ENCODE results near the gene TMUB2.

Gene TMUB2

DNA sequence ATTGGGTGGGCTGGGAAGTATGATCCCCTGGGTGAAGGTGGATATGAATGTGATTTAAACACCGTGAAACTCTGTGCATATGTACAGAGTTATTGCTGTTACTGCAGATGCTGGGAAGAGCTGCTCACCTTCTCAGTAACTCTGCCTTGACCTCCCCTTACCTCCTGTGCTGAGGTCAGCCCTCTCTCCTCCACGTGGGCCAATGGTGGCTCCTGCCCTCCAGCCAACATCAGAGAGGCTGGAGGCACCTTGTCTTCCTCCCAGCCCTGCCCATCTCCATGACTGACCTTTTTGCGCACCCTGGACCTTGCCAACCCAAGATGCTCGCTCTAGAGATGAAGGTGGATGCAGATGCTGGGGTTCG, 16.7 kb upstream of the TMUB2 start:
- TF ChIP-seq, protein P1, sequence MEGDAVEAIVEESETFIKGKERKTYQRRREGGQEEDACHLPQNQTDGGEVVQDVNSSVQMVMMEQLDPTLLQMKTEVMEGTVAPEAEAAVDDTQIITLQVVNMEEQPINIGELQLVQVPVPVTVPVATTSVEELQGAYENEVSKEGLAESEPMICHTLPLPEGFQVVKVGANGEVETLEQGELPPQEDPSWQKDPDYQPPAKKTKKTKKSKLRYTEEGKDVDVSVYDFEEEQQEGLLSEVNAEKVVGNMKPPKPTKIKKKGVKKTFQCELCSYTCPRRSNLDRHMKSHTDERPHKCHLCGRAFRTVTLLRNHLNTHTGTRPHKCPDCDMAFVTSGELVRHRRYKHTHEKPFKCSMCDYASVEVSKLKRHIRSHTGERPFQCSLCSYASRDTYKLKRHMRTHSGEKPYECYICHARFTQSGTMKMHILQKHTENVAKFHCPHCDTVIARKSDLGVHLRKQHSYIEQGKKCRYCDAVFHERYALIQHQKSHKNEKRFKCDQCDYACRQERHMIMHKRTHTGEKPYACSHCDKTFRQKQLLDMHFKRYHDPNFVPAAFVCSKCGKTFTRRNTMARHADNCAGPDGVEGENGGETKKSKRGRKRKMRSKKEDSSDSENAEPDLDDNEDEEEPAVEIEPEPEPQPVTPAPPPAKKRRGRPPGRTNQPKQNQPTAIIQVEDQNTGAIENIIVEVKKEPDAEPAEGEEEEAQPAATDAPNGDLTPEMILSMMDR (conservative IDR thresholded peaks at IDR 0.05; ENCODE audit: low read depth, low read length): no peak
- no peak for DNase-seq (ENCODE audit: low read depth)
- H3K4me3 ChIP-seq (ENCODE audit: low read depth, low read length): no peak overlapping the region

DNA sequence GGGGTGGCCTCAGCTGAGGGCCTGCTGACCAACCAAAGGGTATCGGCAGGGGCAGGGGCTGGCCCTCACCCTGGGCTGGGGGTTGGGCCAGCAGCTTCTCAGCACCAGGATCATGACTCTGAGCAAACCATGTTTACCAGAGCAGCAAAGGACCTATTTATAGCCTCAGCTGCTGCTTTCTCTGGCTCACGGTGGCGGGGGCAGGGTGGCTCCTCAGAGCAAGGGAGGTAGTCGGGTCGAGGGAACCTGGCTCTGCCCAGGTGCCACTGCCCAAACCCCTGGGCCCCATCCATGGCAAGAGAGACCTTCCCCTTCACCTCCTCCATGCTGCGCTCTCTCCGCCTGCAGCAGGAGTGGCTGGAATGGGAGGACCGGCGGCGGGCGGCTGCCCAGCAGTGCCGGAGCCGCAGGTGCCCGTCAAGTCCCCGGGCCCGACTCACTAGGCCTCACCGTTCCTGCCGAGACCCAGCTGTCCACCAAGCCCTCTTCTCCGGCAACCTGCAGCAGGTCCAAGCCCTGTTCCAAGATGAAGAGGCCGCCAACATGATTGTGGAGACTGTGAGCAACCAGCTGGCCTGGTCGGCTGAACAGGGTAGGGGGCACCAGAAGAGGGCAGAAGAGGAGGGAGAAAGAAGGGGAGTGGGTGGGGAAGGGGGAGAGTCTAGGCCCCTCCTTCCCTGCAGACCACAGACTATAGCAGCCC, 16.1 kb upstream of the TMUB2 start, which contains the start of gene ASB16:
Gene ASB16, plus strand, starts transcription at position 206 of the 703 bp plus-strand sequence. Its CDS starts 86 bp downstream, at position 292.
- DNase-seq (ENCODE audit: low read depth): peak; percentile 67
- H3K4me3 ChIP-seq (ENCODE audit: low read depth, low read length): peak within 1 kb of the TSS; percentile 33
- TF ChIP-seq, protein P1 (conservative IDR thresholded peaks at IDR 0.05; ENCODE audit: low read depth, low read length): no peak

DNA sequence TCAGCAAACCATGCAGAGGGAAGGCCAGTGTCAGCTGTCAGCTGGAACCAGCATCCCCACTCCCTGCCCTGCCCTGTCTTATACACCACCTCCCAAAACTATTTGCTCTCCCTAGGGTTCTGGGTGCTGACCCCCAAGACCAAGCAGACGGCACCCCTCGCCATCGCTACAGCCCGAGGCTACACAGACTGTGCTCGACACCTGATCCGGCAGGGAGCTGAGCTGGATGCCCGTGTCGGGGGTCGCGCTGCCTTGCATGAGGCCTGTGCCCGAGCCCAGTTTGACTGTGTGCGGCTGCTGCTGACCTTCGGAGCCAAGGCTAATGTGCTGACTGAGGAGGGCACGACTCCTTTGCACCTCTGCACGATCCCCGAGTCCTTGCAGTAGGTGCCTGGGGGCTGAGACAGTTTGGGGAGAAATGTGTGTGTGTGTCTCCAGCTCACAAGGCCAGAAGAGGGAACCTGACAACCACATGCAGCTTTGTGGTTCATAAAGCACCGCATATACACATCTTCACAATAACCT, 14.8 kb upstream of the TMUB2 start:
- no peak overlapping the region for H3K4me3 ChIP-seq (ENCODE audit: low read depth, low read length)
- TF ChIP-seq, protein P1 (conservative IDR thresholded peaks at IDR 0.05; ENCODE audit: low read depth, low read length): no peak
- DNase-seq (ENCODE audit: low read depth): no peak

DNA sequence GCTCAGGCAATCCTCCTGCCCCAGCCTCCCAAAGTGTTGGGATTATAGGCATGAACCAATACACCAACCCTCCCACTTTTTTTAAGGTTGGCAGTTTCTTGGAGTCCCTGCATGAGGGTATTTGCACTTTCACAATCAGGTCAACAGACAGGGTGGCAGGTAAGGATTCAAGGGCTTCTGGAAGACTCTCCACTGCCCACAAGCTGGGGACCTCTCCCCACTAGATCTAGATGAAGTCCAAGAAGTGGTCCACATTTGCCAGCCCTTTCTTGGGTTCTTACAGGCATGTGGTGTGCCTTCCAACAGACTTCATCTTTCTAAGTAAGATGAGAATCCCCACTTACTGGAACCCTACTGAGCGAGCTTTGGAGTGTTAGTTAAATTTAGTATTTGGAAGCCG, 12.3 kb upstream of the TMUB2 start:
- TF ChIP-seq, protein P1 (conservative IDR thresholded peaks at IDR 0.05; ENCODE audit: low read depth, low read length): no peak
- H3K4me3 ChIP-seq (ENCODE audit: low read depth, low read length): no peak overlapping the region
- no peak for DNase-seq (ENCODE audit: low read depth)

DNA sequence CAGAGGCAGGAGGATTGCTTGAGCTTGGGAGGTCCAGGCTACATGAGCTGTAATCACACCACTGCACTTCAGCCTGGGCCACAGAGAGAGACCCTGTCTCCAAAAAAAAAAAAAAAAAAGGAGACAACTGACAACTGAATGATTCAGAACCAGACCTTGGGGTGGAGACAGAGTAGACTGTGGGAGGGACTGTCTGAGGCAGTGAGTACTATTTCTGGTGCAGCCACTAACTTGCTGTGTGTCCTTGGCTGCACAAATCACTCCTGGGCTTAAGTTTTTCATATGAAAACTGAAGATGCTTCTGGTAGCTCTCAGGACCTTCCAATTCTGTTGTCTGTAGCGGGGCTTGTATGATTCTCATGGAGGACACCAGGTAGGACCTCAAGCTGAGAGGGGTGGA, 10.5 kb upstream of the TMUB2 start:
- no peak for DNase-seq (ENCODE audit: low read depth)
- H3K4me3 ChIP-seq (ENCODE audit: low read depth, low read length): no peak overlapping the region
- TF ChIP-seq, protein P1 (conservative IDR thresholded peaks at IDR 0.05; ENCODE audit: low read depth, low read length): no peak

DNA sequence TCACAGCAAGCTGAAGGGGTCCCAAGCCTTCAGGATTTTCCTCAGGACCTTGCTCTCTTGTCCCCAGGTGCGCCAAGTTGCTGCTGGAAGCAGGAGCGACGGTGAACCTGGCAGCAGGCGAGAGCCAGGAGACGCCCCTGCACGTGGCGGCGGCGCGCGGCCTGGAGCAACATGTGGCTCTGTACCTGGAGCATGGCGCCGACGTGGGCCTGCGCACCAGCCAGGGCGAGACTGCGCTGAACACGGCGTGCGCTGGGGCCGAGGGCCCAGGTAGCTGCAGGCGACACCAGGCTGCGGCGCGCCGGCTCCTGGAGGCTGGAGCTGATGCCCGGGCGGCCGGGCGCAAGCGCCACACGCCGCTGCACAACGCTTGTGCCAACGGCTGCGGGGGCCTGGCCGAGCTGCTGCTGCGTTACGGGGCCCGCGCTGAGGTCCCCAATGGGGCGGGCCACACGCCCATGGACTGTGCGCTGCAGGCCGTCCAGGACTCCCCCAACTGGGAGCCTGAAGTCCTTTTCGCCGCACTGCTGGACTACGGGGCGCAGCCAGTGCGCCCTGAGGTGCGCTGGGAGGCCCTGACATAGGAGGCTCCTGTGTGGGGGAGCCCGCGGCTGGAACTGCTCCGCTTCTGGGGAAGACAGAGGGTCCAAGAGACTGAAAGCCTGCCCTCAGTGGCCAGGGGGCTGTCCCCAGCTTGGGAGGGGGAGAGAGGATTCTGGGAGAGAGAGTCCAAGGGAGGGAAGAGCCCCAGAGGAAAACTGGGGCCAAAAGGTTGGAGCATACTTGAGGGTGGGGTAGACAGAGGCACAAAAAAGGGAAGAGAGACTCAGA, 9.9 kb upstream of the TMUB2 start:
- TF ChIP-seq, protein P1 (conservative IDR thresholded peaks at IDR 0.05; ENCODE audit: low read depth, low read length): no peak
- H3K4me3 ChIP-seq (ENCODE audit: low read depth, low read length): no peak overlapping the region
- no peak for DNase-seq (ENCODE audit: low read depth)
